ENCODE results near the gene CCZ1B. TPM values are rescaled to one million over a fixed set of nuclear protein-coding genes. Genes with fewer than 3 reads are reported as not detected.
"Not testable (repeated sequence)": the region's sequence is repeated elsewhere in the genome, so short reads cannot be mapped to it uniquely, and the experiment has no call there.

The CCZ1B gene
- total and polyA plus RNA-seq, 8 donors: 21.1 to 35.8 (median 26.0) TPM

DNA sequence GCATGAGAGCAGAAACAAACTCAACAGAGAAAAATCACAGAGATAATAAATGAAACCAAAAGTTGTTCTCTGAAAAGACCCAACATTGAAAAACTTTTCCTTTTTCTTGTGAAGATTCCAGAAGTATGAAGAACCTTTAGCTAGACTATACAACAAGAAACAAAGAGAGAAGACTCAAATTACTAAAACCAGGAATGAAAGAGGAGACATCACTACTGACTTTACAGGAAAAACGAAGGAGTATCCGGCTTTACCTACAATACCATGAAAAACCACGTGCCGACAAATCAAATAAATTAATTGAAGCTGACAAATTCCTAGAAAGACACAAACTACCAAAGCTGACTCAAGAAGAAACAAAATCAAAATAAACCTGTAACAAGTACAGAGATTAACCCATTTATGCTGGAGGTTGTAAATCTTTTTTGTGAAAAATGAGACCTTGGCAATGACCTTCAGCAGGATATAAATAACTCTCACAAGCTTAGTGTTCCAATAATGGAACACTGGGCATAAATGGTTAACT lies 18.6 kb downstream of the CCZ1B start:
- intact Hi-C loops (cut with DNase I); H3K9me3 ChIP-seq; ATAC-seq; H3K36me3 ChIP-seq; H3K27me3 ChIP-seq; H3K4me1 ChIP-seq; FAIRE-seq; H3K4me3 ChIP-seq; H3K27ac ChIP-seq; DNase-seq: not testable (repeated sequence)
- 88 to 100% methylated on average over 1 to 2 of the region's 4 CpGs for WGBS, 2 donors

DNA sequence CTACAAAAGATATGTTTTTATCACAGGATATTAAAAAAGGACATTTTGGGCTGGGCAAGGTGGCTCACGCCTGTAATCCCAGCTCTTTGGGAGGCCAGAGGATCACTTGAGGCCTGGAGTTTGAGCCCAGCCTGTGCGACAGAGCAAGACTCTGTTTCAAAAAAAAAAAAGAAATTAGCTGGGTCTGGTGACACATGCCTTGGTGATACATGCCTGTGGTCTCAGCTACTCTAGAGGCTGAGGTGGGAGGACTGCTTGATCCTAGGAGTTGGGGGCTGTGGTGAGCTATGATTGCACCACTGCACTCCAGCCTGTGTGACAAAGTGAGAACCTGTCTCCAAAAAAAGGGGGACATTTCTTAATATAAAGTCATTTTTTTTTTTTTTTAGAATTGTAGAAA lies 25.7 kb downstream of the CCZ1B start:
- intact Hi-C loops (cut with DNase I); H3K9me3 ChIP-seq; H3K36me3 ChIP-seq; H3K4me1 ChIP-seq; DNase-seq; H3K27me3 ChIP-seq; H3K27ac ChIP-seq; ATAC-seq; FAIRE-seq; H3K4me3 ChIP-seq: not testable (repeated sequence)
- WGBS, 2 donors: 100% methylated on average over 1 of the region's 2 CpGs

DNA sequence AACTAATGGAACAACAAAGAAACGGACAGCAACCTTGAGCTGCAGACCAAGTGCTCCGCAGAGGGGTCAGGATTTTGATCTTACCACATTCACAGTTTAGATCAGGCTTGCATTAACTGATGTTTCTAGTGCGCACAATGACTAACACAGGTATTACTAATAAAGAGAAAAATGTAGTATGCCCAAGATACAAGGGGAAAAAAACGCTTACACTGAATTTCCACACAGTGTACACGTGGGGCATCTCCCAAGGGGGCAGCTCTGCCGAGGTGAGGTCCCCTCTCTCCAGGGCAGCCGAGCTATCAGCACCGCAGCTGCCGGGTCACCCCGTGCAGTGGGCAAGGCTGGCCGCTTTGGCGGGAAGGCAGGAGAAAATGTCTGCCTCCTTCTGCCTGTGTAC lies 26.2 kb downstream of the CCZ1B start:
- H3K36me3 ChIP-seq; H3K4me3 ChIP-seq; FAIRE-seq; DNase-seq; H3K4me1 ChIP-seq; ATAC-seq; H3K27me3 ChIP-seq; H3K9me3 ChIP-seq; H3K27ac ChIP-seq; intact Hi-C loops (cut with DNase I): not testable (repeated sequence)
- 50% methylated on average over 1 of the region's 12 CpGs; no CpG with 5 or more reads in 1 of the 2 donors for WGBS, 2 donors

DNA sequence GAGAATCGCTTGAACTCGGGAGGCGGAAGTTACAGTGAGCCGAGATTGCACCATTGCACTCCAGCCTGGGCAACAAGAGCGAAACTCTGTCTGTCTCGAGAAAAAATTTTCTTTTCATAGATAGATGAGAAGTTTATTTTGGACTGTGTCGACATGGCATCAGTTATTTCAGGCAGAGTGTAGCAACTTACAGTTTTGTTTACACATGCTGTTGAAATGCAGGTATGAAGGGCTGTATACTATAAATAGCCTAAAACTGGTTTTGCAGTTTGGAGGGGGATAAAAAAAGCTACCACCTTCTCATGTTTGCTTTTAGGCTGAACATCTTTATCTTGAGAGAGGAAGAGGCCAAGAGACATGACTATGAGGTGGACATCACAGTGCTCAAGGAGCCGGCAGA lies 28.0 kb downstream of the CCZ1B start:
- DNase-seq; H3K9me3 ChIP-seq; H3K4me1 ChIP-seq; ATAC-seq; H3K36me3 ChIP-seq; H3K27ac ChIP-seq; FAIRE-seq; H3K27me3 ChIP-seq; H3K4me3 ChIP-seq; intact Hi-C loops (cut with DNase I): not testable (repeated sequence)
- no CpG with 5 or more reads among the region's 8 CpGs for whole genome bisulfite sequencing, 2 donors

DNA sequence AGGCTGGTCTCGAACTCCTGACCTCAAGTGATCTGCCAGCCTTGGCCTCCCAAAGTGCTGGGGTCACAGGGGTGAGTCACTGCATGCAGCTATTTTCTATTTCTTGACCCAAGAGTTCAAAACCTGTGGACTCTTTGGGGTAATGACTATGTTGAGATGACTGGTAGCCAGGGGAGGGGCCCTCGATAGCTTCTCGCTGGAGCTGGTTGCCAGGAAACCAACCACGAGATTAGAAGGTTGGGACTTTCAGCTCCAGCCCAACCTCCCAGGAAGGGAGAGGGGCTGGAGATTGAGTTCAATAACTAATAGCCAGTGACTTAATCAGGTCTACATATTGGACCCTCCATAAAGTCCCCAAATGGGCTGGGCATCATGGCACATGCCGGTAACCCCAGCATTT lies 28.9 kb downstream of the CCZ1B start:
- DNase-seq; H3K4me1 ChIP-seq; intact Hi-C loops (cut with DNase I); H3K27me3 ChIP-seq; FAIRE-seq; H3K36me3 ChIP-seq; ATAC-seq; H3K27ac ChIP-seq; H3K4me3 ChIP-seq; H3K9me3 ChIP-seq: not testable (repeated sequence)
- WGBS, 2 donors: 79 to 89% methylated on average over 5 of the region's 5 CpGs

DNA sequence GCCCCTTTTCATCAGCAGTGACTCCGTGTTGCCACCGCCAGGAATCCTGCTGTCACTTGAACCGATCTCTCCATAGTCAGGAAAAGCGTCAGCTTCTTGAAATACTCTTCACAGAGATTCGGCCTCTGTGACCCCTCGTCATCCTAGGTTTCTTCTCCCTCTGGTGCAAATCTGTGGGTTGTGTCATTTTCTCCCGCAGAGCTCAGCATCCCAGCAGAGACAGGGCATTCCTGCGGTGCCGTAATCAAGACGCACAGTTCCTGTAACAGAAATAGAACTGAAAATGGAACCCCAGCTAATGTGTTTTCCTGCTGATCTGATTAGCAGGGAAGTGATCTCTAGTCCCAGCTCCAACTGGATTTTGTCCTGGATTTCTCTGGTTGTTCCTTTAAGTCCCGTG lies 31.8 kb downstream of the CCZ1B start:
- H3K9me3 ChIP-seq; DNase-seq; H3K27me3 ChIP-seq; H3K4me1 ChIP-seq; H3K4me3 ChIP-seq; H3K36me3 ChIP-seq; FAIRE-seq; H3K27ac ChIP-seq; intact Hi-C loops (cut with DNase I); ATAC-seq: not testable (repeated sequence)
- WGBS, 2 donors: 95 to 98% methylated on average over 2 to 3 of the region's 11 CpGs

DNA sequence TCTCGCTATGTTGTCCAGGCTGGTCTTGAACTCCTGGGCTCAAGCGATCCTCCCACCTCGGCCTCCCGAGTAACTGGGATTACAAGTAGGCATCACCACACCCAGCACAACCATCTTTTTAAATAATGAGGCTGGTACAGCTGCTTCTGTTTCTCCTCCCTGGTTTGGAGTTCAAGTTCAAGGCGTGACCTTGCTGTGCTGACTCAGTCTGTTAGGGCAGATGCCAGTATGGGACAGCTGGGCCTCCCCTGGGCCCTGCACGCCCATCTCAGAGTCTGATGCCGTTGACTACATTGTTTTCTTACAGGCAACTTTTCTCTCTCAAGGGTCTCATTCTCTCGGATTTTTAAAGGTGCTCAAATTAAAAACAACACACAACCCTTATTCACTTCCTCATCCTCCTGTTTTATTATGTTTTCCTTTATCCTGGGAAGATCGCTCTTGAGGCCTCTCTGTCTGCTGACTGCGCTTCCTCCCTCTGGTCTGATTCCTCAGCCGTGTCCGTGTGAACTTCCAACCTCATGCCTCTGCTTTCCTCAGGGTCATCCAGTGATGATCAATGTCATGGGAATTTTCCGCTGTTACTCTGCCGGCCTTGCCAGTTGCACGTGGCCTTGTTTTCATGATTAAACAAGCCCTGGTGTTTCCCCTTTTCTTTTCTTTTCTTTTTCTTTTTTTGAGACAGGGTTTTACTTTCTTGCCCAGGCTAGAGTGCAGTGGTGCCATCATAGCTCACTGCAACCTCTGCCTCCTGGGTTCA lies 33.8 kb downstream of the CCZ1B start:
- H3K9me3 ChIP-seq; FAIRE-seq; H3K4me3 ChIP-seq; H3K27ac ChIP-seq; intact Hi-C loops (cut with DNase I); H3K36me3 ChIP-seq; H3K27me3 ChIP-seq; H3K4me1 ChIP-seq: not testable (repeated sequence)
- ATAC-seq: peak; percentile 62 to 94 (median 70)
- 47 to 59% methylated on average over 8 of the region's 15 CpGs for WGBS, 2 donors
- DNase-seq: peak in 1 of 6 donors; percentile 18

DNA sequence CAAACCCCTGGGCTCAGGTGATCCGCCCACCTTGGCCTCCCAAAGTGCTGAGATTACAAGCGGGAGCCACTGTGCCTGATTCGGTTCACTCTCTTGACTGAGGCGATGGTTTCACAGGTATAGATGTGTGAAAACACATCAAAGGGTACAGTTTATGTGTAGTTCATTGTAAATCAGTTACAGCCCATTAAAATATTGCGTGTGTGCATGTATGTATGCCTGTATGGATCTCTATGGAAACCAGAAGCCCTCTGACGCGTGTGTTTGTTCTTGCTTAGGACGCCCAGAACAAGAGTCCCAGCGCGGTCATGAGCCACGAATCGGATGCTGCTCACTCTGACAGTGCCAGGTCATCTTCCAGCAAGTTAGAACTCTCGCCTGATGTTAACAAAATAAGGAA lies 36.7 kb downstream of the CCZ1B start:
- H3K27ac ChIP-seq; H3K4me1 ChIP-seq; DNase-seq; H3K27me3 ChIP-seq; H3K36me3 ChIP-seq; H3K9me3 ChIP-seq; ATAC-seq; intact Hi-C loops (cut with DNase I); FAIRE-seq; H3K4me3 ChIP-seq: not testable (repeated sequence)
- WGBS, 2 donors: no CpG with 5 or more reads among the region's 13 CpGs

DNA sequence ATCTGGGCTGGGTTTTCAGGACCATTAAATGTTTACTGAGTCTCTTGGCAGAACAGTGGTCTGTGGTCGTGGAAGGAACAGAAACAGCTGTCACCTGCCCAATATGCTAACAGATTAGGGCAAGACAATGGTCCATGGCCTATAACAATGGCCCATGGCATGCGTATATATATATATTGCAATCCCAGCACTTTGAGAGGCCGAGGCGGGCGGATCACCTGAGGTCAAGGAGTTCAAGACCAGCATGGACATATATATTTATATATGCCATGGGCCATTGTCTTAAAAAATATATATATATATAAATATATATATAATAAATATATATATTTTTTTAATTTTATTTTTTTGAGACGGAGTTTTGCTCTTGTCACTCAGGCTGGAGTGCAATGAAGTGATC lies 44.5 kb downstream of the CCZ1B start:
- FAIRE-seq; H3K27me3 ChIP-seq; intact Hi-C loops (cut with DNase I); DNase-seq; ATAC-seq; H3K9me3 ChIP-seq; H3K4me1 ChIP-seq; H3K4me3 ChIP-seq; H3K27ac ChIP-seq; H3K36me3 ChIP-seq: not testable (repeated sequence)
- 78 to 82% methylated on average over 6 of the region's 6 CpGs for WGBS, 2 donors

DNA sequence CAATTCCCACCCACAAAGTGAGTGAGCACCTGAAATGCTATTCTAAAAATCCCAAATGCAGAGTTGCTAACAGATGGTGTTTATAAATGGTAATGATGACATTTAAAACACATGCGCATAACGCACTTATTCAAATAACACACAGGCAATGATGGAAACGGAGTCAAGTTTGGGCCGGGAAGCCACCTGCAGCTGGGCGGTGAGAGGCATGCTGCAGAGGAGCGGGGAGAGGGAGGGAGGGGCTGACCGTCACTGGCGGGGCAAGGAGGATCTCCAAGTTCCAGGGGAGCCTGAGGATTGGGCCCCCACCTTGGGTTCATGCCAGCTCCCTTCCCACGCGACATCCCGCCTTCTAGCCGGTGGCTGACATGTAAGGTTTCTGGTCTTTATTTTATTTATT lies 64.9 kb downstream of the CCZ1B start:
- H3K36me3 ChIP-seq; H3K27ac ChIP-seq; H3K9me3 ChIP-seq; ATAC-seq; H3K27me3 ChIP-seq; H3K4me1 ChIP-seq; FAIRE-seq; DNase-seq; H3K4me3 ChIP-seq; intact Hi-C loops (cut with DNase I): not testable (repeated sequence)
- WGBS, 2 donors: 44% methylated on average over 4 of the region's 12 CpGs; no CpG with 5 or more reads in 1 of the 2 donors

DNA sequence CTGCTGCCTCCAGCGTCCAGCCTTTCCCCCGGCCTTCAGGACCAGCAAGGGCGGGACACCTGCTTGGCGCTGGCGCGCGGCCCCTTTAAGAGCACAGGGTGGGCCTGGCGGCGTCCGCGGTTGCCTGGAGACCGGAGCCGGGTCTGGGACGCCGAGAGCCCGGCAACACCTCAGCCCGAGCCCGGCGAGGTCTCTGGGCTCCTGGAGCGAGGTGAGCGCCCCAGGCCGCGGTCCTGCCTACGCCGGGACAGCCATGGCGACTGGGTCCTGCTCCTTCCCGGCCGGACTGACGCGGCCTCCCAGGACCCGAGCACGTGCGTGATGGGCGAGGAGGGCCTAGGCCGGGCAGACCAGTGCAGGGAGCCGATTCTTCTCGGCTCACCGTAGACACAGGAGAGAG lies 72.1 kb downstream of the CCZ1B start, which contains the start of gene RSPH10B2:
RSPH10B2 (plus strand) TSS at position 140 of the 400 bp plus-strand sequence. CDS start 3,575 bp downstream, outside the sequence.
- H3K4me1 ChIP-seq; H3K9me3 ChIP-seq; intact Hi-C loops (cut with DNase I); FAIRE-seq; H3K27ac ChIP-seq; H3K36me3 ChIP-seq; H3K27me3 ChIP-seq; H3K4me3 ChIP-seq: not testable (repeated sequence)
- DNase-seq: peak in 1 of 6 donors; percentile 64
- WGBS, 2 donors: 27% methylated on average over 3 to 23 of the region's 38 CpGs
- peak in 3 of 4 donors; percentile 59 to 73 (median 65) for ATAC-seq

DNA sequence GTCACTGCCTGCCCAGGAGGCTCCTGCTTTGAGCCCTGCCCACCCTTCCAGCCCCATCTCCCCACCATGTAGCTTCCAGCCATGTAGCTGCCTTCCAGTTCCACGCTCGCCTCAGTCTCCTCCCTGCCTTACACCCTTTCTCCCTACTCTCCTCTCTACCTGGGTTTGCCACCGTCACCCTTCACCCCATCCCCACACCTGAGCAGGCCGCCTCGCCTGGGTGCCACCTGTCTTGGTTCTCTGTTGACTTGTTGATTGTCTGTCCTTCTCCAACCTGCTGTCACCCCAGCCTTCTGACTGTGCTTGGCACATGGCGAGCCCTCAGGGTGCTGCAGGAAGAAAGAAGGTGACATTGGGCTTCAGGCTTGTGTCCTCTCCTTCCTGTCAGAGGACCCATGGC lies 75.9 kb downstream of the CCZ1B start:
- H3K9me3 ChIP-seq; H3K4me1 ChIP-seq; H3K27me3 ChIP-seq; FAIRE-seq; H3K4me3 ChIP-seq; ATAC-seq; H3K36me3 ChIP-seq; intact Hi-C loops (cut with DNase I); H3K27ac ChIP-seq; DNase-seq: not testable (repeated sequence)
- WGBS, 2 donors: 94 to 95% methylated on average over 3 to 4 of the region's 6 CpGs

Measured in pancreas (tissue), 10 donors.